Right atrium auricular region (tissue), 2 donors: Measurements from ENCODE around the gene TAS2R1. TPM values are rescaled to one million over a fixed set of nuclear protein-coding genes. Genes with fewer than 3 reads are reported as not detected.

Experiments used
- DNase-seq: peaks from one replicate; pipeline ENCODE4 v3.0.0-alpha.2; 2019; ENCODE audit warnings: low spot score
- H3K27ac ChIP-seq, 2 donors: fragments of 200-600 bp; sonication (generic); 1 replicate in 1 of 2; 2 replicates in 1 of 2; pipeline ENCODE4 v1.5.1; 2016 to 2019
- H3K27me3 ChIP-seq, 2 donors: fragments of 200-600 bp; sonication (generic); one replicate each; pipeline versions ENCODE4 v1.5.1 to v1.6.0; 2017 to 2019
- H3K36me3 ChIP-seq: fragments of 200-600 bp; sonication (generic); one replicate; pipeline ENCODE4 v1.5.1; 2016
- H3K4me1 ChIP-seq, 2 donors: fragments of 200-600 bp; sonication (generic); one replicate each; pipeline versions ENCODE4 v1.5.1 to v1.6.0; 2017 to 2019
- H3K4me3 ChIP-seq, 2 donors: fragments of 200-600 bp; sonication (generic); 1 replicate in 1 of 2; 2 replicates in 1 of 2; pipeline ENCODE4 v1.5.1; 2017 to 2019; ENCODE audit warnings: mild to moderate bottlenecking in 1 of 2, moderate library complexity in 1 of 2
- H3K9me3 ChIP-seq, 2 donors: fragments of 200-600 bp; sonication (generic); one replicate each; pipeline ENCODE4 v1.5.1; 2019
- total RNA-seq, 2 donors: library from RNA; depleted of rRNA; stranded (reverse); fragments of >200 nt; gene quantifications; one replicate each; pipeline ENCODE4 v1.1.0, GENCODE V29; 2016
- TF ChIP-seq, protein P1 (sequence below), 2 donors: fragments of 200-600 bp; sonication (generic); IDR thresholded peaks; one replicate each; pipeline ENCODE4 v1.5.1; 2019; ENCODE audit warnings: antibody characterized with exemption in 2 of 2

TAS2R1 gene
- total RNA-seq, 2 donors from 2014 or later, result not detected

DNA sequence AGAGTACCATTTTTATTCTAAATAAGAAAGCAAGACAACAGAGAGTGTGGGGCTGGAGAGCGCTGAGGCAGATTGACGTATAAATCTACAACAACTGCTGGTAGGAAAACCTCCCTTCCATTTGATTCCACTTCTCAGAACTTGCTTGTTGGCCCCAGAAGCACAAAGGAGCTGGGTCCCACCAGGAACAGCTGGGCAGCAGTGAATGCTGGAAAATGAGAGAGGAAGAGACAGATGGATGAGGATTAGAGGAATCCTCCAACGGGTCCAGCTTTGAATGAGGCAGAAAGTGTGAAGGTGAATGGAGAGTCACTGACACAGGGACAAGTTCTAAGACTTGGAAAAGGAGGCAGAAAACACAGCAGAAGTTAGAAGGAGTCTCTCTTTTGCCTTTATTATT lies 14.8 kb downstream of the TAS2R1 start:
- Histone ChIP-seq H3K4me1 (no peaks in the 10 kb centered on the region), H3K36me3 (no peaks in the 10 kb centered on the region)
- TF ChIP-seq, protein P1, sequence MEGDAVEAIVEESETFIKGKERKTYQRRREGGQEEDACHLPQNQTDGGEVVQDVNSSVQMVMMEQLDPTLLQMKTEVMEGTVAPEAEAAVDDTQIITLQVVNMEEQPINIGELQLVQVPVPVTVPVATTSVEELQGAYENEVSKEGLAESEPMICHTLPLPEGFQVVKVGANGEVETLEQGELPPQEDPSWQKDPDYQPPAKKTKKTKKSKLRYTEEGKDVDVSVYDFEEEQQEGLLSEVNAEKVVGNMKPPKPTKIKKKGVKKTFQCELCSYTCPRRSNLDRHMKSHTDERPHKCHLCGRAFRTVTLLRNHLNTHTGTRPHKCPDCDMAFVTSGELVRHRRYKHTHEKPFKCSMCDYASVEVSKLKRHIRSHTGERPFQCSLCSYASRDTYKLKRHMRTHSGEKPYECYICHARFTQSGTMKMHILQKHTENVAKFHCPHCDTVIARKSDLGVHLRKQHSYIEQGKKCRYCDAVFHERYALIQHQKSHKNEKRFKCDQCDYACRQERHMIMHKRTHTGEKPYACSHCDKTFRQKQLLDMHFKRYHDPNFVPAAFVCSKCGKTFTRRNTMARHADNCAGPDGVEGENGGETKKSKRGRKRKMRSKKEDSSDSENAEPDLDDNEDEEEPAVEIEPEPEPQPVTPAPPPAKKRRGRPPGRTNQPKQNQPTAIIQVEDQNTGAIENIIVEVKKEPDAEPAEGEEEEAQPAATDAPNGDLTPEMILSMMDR (IDR thresholded peaks at IDR 0.05), result no peak

DNA sequence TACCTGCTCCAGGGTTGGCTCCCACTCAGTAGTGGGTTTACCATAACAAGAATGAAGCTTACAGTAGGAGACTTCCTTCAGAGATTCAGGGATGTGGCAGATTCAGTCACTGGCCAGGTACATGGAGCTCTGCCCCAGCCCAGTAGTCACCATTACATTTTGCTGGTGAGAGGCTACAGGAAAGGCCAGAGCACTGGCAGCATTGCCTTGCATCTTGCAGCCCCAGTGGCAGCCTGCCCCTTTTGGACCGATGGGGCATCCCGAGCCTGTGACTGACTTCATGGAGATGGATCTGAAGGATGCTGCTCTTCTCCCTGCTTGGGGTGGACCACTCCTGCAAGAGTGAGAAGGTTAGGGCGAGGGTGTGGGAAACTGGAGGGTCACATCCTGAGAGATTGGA lies 16.8 kb downstream of the TAS2R1 start:
- Histone ChIP-seq H3K4me1 (no peaks in the 10 kb centered on the region), H3K36me3 (no peaks in the 10 kb centered on the region), H3K4me3 (no peak overlapping the region), H3K27ac (no peak overlapping the region), H3K9me3 (peaks cover 0 to 8% of the 10 kb centered on the region in 2 donors), H3K27me3 (no peaks in the 10 kb centered on the region)
- TF ChIP-seq, protein P1 (IDR thresholded peaks at IDR 0.05), result no peak
- DNase-seq, result no peak

More for the DNA sequence above, 14.8 kb downstream of the TAS2R1 start:
- DNase-seq, result no peak
- no peak overlapping the region for H3K4me3 ChIP-seq
- peaks cover 0 to 8% of the 10 kb centered on the region in 2 donors for H3K9me3 ChIP-seq
- no peaks in the 10 kb centered on the region for H3K27me3 ChIP-seq
- no peak overlapping the region for H3K27ac ChIP-seq

DNA sequence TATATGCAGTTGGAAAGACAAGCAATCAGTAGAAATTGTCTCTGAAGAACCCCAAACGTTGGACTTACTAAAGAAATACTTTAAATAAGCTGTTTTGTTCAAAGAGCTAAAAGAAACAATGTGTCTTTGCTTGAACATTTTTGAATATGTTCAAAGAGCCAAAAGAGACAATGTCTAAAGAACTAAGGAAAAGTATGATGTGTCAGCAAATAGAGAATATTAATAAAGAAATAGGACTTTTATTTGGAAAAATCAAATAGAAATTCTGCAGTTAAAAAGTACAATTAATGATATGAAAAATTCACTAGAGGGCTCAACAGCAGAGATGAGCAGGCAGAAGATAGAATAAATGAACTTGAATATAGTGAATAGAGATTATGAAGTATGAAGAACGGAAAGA lies 19.2 kb downstream of the TAS2R1 start:
- Histone ChIP-seq H3K4me1 (no peaks in the 10 kb centered on the region), H3K36me3 (no peaks in the 10 kb centered on the region), H3K27me3 (no peaks in the 10 kb centered on the region), H3K9me3 (peaks cover 0 to 8% of the 10 kb centered on the region in 2 donors), H3K4me3 (no peak overlapping the region), H3K27ac (no peak overlapping the region)
- no peak for DNase-seq
- TF ChIP-seq, protein P1 (IDR thresholded peaks at IDR 0.05), result no peak

DNA sequence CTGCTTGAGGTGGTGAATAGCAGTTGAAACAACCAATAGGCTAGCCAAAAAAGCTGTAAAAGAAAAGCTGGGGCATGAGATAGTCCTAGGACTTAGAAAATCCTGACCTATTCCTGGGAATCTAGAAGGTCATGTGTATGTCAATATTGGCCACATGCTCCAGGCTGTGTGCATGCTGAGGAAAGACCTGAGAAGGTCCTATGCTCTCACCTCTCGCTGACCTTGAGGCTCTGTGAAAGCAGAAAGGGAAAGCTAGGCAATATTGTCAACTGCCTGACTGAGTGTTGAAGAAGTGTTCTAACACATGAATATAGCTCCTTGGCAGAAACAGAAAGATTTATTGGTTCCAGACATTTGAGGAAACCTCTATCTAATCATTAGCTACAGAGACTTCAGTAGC lies 19.8 kb downstream of the TAS2R1 start:
- DNase-seq, result no peak
- TF ChIP-seq, protein P1 (IDR thresholded peaks at IDR 0.05), result no peak
- H3K27me3 ChIP-seq, result no peaks in the 10 kb centered on the region
- no peaks in the 10 kb centered on the region for H3K4me1 ChIP-seq
- no peaks in the 10 kb centered on the region for H3K36me3 ChIP-seq
- H3K27ac ChIP-seq, result no peak overlapping the region
- H3K9me3 ChIP-seq, result peaks cover 0 to 8% of the 10 kb centered on the region in 2 donors
- H3K4me3 ChIP-seq, result no peak overlapping the region

DNA sequence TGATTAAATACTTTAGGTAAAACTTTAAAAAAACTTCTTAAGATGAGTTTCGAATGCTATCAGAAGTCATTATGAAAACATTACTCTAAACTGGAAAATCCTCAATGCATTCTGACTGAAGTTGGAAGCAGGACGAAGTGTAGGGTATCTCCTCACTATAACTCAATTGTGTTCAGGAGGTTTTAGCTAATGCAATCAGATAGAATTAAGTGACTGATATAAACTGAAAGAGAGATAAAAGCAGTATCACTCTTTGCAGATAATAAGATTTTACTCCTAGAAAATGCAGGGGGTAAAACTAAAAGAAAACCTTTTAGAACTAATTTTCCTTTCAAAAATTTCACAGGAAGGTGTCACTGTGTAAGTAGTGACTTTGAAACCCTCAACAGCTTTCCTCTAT lies 22.1 kb downstream of the TAS2R1 start:
- TF ChIP-seq, protein P1 (IDR thresholded peaks at IDR 0.05), result no peak
- H3K9me3 ChIP-seq, result peaks cover 0 to 8% of the 10 kb centered on the region in 2 donors
- H3K4me3 ChIP-seq, result no peak overlapping the region
- no peaks in the 10 kb centered on the region for H3K4me1 ChIP-seq
- no peak overlapping the region for H3K27ac ChIP-seq
- DNase-seq, result no peak
- no peaks in the 10 kb centered on the region for H3K27me3 ChIP-seq
- no peaks in the 10 kb centered on the region for H3K36me3 ChIP-seq
